Measurements from ENCODE around the gene RELN.

Gene RELN

GRCh38 chr7:103687272-103687671, 302.2 kb downstream of the RELN start:
- Histone ChIP-seq H2AK5ac (ENCODE audit: low read length, severe bottlenecking) (no peak overlapping the region), H3K36me3 (ENCODE audit: control insufficient read depth in 1 of 2, insufficient read depth in 2 of 2, low read depth in 1 of 2, low read length in 2 of 2) (no peaks in the 10 kb centered on the region), H3K18ac (ENCODE audit: low read depth in 1 of 2, low read length in 2 of 2) (no peak overlapping the region), H4K8ac (ENCODE audit: low read length) (no peak overlapping the region), H3K4me2 (ENCODE audit: low read length, poor library complexity, severe bottlenecking) (no peak overlapping the region), H3K9me3 (ENCODE audit: control insufficient read depth, low read length) (no peaks in the 10 kb centered on the region), H3K27ac (ENCODE audit: low read length, poor library complexity, severe bottlenecking) (no peak overlapping the region), H3K27me3 (ENCODE audit: control insufficient read depth in 1 of 2, insufficient read depth in 1 of 2, low read length in 2 of 2) (no peaks in the 10 kb centered on the region), H3K4me1 (ENCODE audit: control insufficient read depth, insufficient read depth, low read depth, low read length) (peaks cover 2% of the 10 kb centered on the region), H3K14ac (ENCODE audit: low read length in 2 of 2) (no peak overlapping the region), H3K23ac (ENCODE audit: low read length in 2 of 2) (no peak overlapping the region), H2BK15ac (ENCODE audit: low read depth, poor library complexity, severe bottlenecking) (no peak overlapping the region), H2BK12ac (ENCODE audit: low read length in 2 of 2) (no peak overlapping the region), H3K9ac (ENCODE audit: low read length) (no peak overlapping the region), H2AFZ (ENCODE audit: low read depth, low read length) (no peak overlapping the region), H3K4me3 (ENCODE audit: insufficient read depth in 1 of 2, low read depth in 1 of 2, low read length in 2 of 2) (no peak overlapping the region), H2BK5ac (ENCODE audit: low read depth, low read length, poor library complexity, severe bottlenecking) (no peak overlapping the region), H3K4ac (ENCODE audit: low read depth in 1 of 2, low read length in 2 of 2) (no peak overlapping the region), H2BK120ac (ENCODE audit: low read depth, low read length) (no peak overlapping the region), H3K79me1 (replicated peaks; ENCODE audit: low read length, poor library complexity, severe bottlenecking) (no peaks in the 10 kb centered on the region), H4K91ac (ENCODE audit: low read length) (no peak overlapping the region)
- no peak for DNase-seq
- WGBS, result 67% methylated on average over 1 of the region's 1 CpG

DNA sequence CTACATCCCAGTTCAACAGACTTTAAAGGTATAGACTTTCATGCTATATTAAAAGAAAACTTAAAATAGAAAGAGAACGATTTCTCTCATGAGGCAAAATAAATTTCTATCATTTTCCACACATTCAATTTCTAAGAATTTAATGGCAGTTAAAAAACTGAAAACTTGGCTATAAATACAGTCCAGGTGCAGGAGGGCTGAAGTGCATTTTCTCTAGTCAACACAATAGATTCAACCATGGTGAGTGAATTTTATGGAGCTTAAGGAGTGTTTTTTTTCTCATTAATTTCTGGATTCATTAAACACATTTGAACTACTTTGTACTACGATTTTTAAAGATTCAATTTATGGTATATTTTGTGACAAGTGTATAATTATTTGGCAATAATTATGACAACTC, 302.7 kb downstream of the RELN start:
- H3K27me3 ChIP-seq (ENCODE audit: control insufficient read depth in 1 of 2, insufficient read depth in 1 of 2, low read length in 2 of 2), result no peaks in the 10 kb centered on the region
- peaks cover 2% of the 10 kb centered on the region for H3K4me1 ChIP-seq (ENCODE audit: control insufficient read depth, insufficient read depth, low read depth, low read length)
- WGBS, result no CpG with 5 or more reads among the region's 2 CpGs
- DNase-seq, result no peak
- H3K23ac ChIP-seq (ENCODE audit: low read length in 2 of 2), result no peak overlapping the region
- no peak overlapping the region for H2BK15ac ChIP-seq (ENCODE audit: low read depth, poor library complexity, severe bottlenecking)
- H3K9ac ChIP-seq (ENCODE audit: low read length), result no peak overlapping the region
- H3K27ac ChIP-seq (ENCODE audit: low read length, poor library complexity, severe bottlenecking), result no peak overlapping the region
- H3K36me3 ChIP-seq (ENCODE audit: control insufficient read depth in 1 of 2, insufficient read depth in 2 of 2, low read depth in 1 of 2, low read length in 2 of 2), result no peaks in the 10 kb centered on the region
- H3K9me3 ChIP-seq (ENCODE audit: control insufficient read depth, low read length), result no peaks in the 10 kb centered on the region
- no peak overlapping the region for H3K4ac ChIP-seq (ENCODE audit: low read depth in 1 of 2, low read length in 2 of 2)
- H3K4me2 ChIP-seq (ENCODE audit: low read length, poor library complexity, severe bottlenecking), result no peak overlapping the region
- no peak overlapping the region for H2BK12ac ChIP-seq (ENCODE audit: low read length in 2 of 2)
- no peak overlapping the region for H2AK5ac ChIP-seq (ENCODE audit: low read length, severe bottlenecking)
- no peak overlapping the region for H4K91ac ChIP-seq (ENCODE audit: low read length)
- H2BK120ac ChIP-seq (ENCODE audit: low read depth, low read length), result no peak overlapping the region
- H4K8ac ChIP-seq (ENCODE audit: low read length), result no peak overlapping the region
- no peak overlapping the region for H3K18ac ChIP-seq (ENCODE audit: low read depth in 1 of 2, low read length in 2 of 2)
- no peak overlapping the region for H2AFZ ChIP-seq (ENCODE audit: low read depth, low read length)
- H3K79me1 ChIP-seq (replicated peaks; ENCODE audit: low read length, poor library complexity, severe bottlenecking), result no peaks in the 10 kb centered on the region
- H3K14ac ChIP-seq (ENCODE audit: low read length in 2 of 2), result no peak overlapping the region
- H2BK5ac ChIP-seq (ENCODE audit: low read depth, low read length, poor library complexity, severe bottlenecking), result no peak overlapping the region
- no peak overlapping the region for H3K4me3 ChIP-seq (ENCODE audit: insufficient read depth in 1 of 2, low read depth in 1 of 2, low read length in 2 of 2)

DNA sequence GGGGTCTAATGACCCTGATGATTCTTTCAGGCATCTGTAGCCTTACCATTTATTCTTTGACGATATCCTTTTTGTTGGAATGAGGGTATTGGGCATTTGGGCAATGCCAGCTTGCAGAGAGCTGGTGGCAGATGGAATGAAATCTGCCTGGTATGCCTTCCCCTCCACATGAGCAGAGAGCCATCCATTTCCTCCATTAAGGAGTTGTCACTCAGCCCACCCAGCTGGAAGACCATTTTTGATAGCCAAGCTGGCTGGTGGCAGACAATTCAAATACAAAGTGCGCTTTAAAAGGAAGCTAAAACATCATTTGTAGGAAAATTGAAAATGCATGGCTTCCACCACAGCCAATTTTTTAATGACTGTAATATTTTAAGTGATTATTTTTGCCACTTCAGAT, 303.4 kb downstream of the RELN start:
- H3K27ac ChIP-seq (ENCODE audit: low read length, poor library complexity, severe bottlenecking), result no peak overlapping the region
- no peak overlapping the region for H3K4ac ChIP-seq (ENCODE audit: low read depth in 1 of 2, low read length in 2 of 2)
- 75% methylated on average over 2 of the region's 2 CpGs for WGBS
- no peaks in the 10 kb centered on the region for H3K36me3 ChIP-seq (ENCODE audit: control insufficient read depth in 1 of 2, insufficient read depth in 2 of 2, low read depth in 1 of 2, low read length in 2 of 2)
- H2AK5ac ChIP-seq (ENCODE audit: low read length, severe bottlenecking), result no peak overlapping the region
- H2BK15ac ChIP-seq (ENCODE audit: low read depth, poor library complexity, severe bottlenecking), result no peak overlapping the region
- H3K23ac ChIP-seq (ENCODE audit: low read length in 2 of 2), result no peak overlapping the region
- no peak overlapping the region for H4K8ac ChIP-seq (ENCODE audit: low read length)
- H2AFZ ChIP-seq (ENCODE audit: low read depth, low read length), result no peak overlapping the region
- no peak overlapping the region for H3K14ac ChIP-seq (ENCODE audit: low read length in 2 of 2)
- no peak overlapping the region for H2BK120ac ChIP-seq (ENCODE audit: low read depth, low read length)
- H3K4me2 ChIP-seq (ENCODE audit: low read length, poor library complexity, severe bottlenecking), result no peak overlapping the region
- H3K9ac ChIP-seq (ENCODE audit: low read length), result no peak overlapping the region
- no peak overlapping the region for H2BK5ac ChIP-seq (ENCODE audit: low read depth, low read length, poor library complexity, severe bottlenecking)
- H3K4me1 ChIP-seq (ENCODE audit: control insufficient read depth, insufficient read depth, low read depth, low read length), result peaks cover 2% of the 10 kb centered on the region
- H3K9me3 ChIP-seq (ENCODE audit: control insufficient read depth, low read length), result no peaks in the 10 kb centered on the region
- no peak overlapping the region for H2BK12ac ChIP-seq (ENCODE audit: low read length in 2 of 2)
- no peak overlapping the region for H3K4me3 ChIP-seq (ENCODE audit: insufficient read depth in 1 of 2, low read depth in 1 of 2, low read length in 2 of 2)
- H4K91ac ChIP-seq (ENCODE audit: low read length), result no peak overlapping the region
- no peaks in the 10 kb centered on the region for H3K79me1 ChIP-seq (replicated peaks; ENCODE audit: low read length, poor library complexity, severe bottlenecking)
- no peaks in the 10 kb centered on the region for H3K27me3 ChIP-seq (ENCODE audit: control insufficient read depth in 1 of 2, insufficient read depth in 1 of 2, low read length in 2 of 2)
- H3K18ac ChIP-seq (ENCODE audit: low read depth in 1 of 2, low read length in 2 of 2), result no peak overlapping the region
- DNase-seq, result no peak

DNA sequence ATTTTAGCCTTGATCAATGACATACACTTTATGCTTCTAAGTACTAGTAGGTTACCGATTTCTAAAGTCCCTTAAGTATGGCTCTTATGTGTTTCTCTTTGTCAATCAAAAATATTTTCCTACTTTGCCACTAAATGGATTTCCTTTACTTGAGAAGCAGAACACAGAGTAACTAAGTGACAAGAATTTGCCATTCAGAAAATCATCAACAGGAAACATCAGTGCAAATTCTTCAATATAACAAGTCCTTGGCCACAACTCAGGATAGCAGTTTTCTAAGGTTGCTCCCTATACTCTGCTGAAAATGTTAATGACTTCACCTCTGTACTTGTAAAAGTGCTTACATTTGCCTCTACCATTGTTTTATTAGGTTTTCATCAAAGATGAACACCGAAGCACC, 303.8 kb downstream of the RELN start:
- Histone ChIP-seq H3K18ac (ENCODE audit: low read depth in 1 of 2, low read length in 2 of 2) (no peak overlapping the region), H3K4me2 (ENCODE audit: low read length, poor library complexity, severe bottlenecking) (no peak overlapping the region), H3K9me3 (ENCODE audit: control insufficient read depth, low read length) (no peaks in the 10 kb centered on the region), H3K4me1 (ENCODE audit: control insufficient read depth, insufficient read depth, low read depth, low read length) (peaks cover 2% of the 10 kb centered on the region), H4K91ac (ENCODE audit: low read length) (no peak overlapping the region), H2BK12ac (ENCODE audit: low read length in 2 of 2) (no peak overlapping the region), H3K36me3 (ENCODE audit: control insufficient read depth in 1 of 2, insufficient read depth in 2 of 2, low read depth in 1 of 2, low read length in 2 of 2) (no peaks in the 10 kb centered on the region), H4K8ac (ENCODE audit: low read length) (no peak overlapping the region), H3K27me3 (ENCODE audit: control insufficient read depth in 1 of 2, insufficient read depth in 1 of 2, low read length in 2 of 2) (no peaks in the 10 kb centered on the region), H3K9ac (ENCODE audit: low read length) (no peak overlapping the region), H2BK120ac (ENCODE audit: low read depth, low read length) (no peak overlapping the region), H2BK5ac (ENCODE audit: low read depth, low read length, poor library complexity, severe bottlenecking) (no peak overlapping the region), H3K14ac (ENCODE audit: low read length in 2 of 2) (no peak overlapping the region), H3K4ac (ENCODE audit: low read depth in 1 of 2, low read length in 2 of 2) (no peak overlapping the region), H2AK5ac (ENCODE audit: low read length, severe bottlenecking) (no peak overlapping the region), H2AFZ (ENCODE audit: low read depth, low read length) (no peak overlapping the region), H3K27ac (ENCODE audit: low read length, poor library complexity, severe bottlenecking) (no peak overlapping the region), H3K79me1 (replicated peaks; ENCODE audit: low read length, poor library complexity, severe bottlenecking) (no peaks in the 10 kb centered on the region), H3K23ac (ENCODE audit: low read length in 2 of 2) (no peak overlapping the region), H3K4me3 (ENCODE audit: insufficient read depth in 1 of 2, low read depth in 1 of 2, low read length in 2 of 2) (no peak overlapping the region), H2BK15ac (ENCODE audit: low read depth, poor library complexity, severe bottlenecking) (no peak overlapping the region)
- WGBS, result 73% methylated on average over 1 of the region's 2 CpGs
- DNase-seq, result no peak

Data from mesenchymal stem cell (in vitro differentiated cells and primary cell).